Measurements from ENCODE around the gene AGR2. TPM values are rescaled to one million over a fixed set of nuclear protein-coding genes. Genes with fewer than 3 reads are reported as not detected.
"Not testable (repeated sequence)": the region's sequence is repeated elsewhere in the genome, so short reads cannot be mapped to it uniquely, and the experiment has no call there.

Gene AGR2
- under 1 TPM in 2 of 6 donors, not detected in 4; 0.17 to 0.44 TPM for polyA plus RNA-seq (ENCODE audit: low read depth in 6 of 6)

- peaks cover 0 to 5% (median 0%) of the 10 kb centered on the region in 3 donors for H3K4me1 Mint-ChIP-seq
- no peaks in the 10 kb centered on the region for H3K36me3 Mint-ChIP-seq
- no peak within 1 kb of the TSS for H3K27ac Mint-ChIP-seq
- DNase-seq (no peak), ATAC-seq (ENCODE audit: low read depth in 2 of 2) (no peak)
- peaks cover 5 to 10% (median 6%) of the 10 kb centered on the region in 3 donors for H3K27me3 Mint-ChIP-seq
- H3K4me3 Mint-ChIP-seq, result no peak within 1 kb of the TSS
- no peaks in the 10 kb centered on the region for H3K9me3 Mint-ChIP-seq
Measured at GRCh38 chr7:16804674-16805439, at the start of gene AGR2. Gene AGR2, minus strand, starts transcription at chr7:16804999. Its CDS starts 3,203 bp downstream, at chr7:16801796.

GRCh38 chr7:16853189-16853588 is 48.4 kb upstream of the AGR2 start:
- H3K27ac Mint-ChIP-seq; H3K36me3 Mint-ChIP-seq; ATAC-seq (ENCODE audit: low read depth in 2 of 2); H3K9me3 Mint-ChIP-seq; DNase-seq; H3K4me3 Mint-ChIP-seq; H3K27me3 Mint-ChIP-seq: not testable (repeated sequence)
- peaks cover 13 to 30% (median 18%) of the 10 kb centered on the region in 3 donors for H3K4me1 Mint-ChIP-seq

- Mint-ChIP-seq H3K4me3 (peak overlapping the region in 7 of 8 donors; percentile 14 to 80 (median 74)), H3K36me3 (no peaks in the 10 kb centered on the region), H3K4me1 (peaks cover 13 to 30% (median 18%) of the 10 kb centered on the region in 3 donors), H3K9me3 (no peaks in the 10 kb centered on the region), H3K27me3 (no peaks in the 10 kb centered on the region), H3K27ac (no peak overlapping the region)
- ATAC-seq (ENCODE audit: low read depth in 2 of 2), result peak; percentile 84 to 89
- DNase-seq, result peak; percentile 39
Measured at GRCh38 chr7:16851829-16852228, 47.0 kb upstream of the AGR2 start.

- H3K4me1 Mint-ChIP-seq, result peaks cover 13 to 30% (median 18%) of the 10 kb centered on the region in 3 donors
- H3K9me3 Mint-ChIP-seq, result no peaks in the 10 kb centered on the region
- H3K27me3 Mint-ChIP-seq, result no peaks in the 10 kb centered on the region
- no peaks in the 10 kb centered on the region for H3K36me3 Mint-ChIP-seq
- ATAC-seq (ENCODE audit: low read depth in 2 of 2) (peak; percentile 66), DNase-seq (peak; percentile 5)
- H3K4me3 Mint-ChIP-seq, result peak overlapping the region; percentile 14 to 80 (median 69)
- H3K27ac Mint-ChIP-seq, result peak overlapping the region in 2 of 6 donors; percentile 24 to 47
Measured at GRCh38 chr7:16850614-16851466, 46.0 kb upstream of the AGR2 start.

- Mint-ChIP-seq H3K4me3 (no peak overlapping the region), H3K27ac (peak overlapping the region in 2 of 6 donors; percentile 8 to 83), H3K27me3 (no peaks in the 10 kb centered on the region), H3K36me3 (no peaks in the 10 kb centered on the region), H3K9me3 (no peaks in the 10 kb centered on the region), H3K4me1 (peaks cover 13 to 30% (median 18%) of the 10 kb centered on the region in 3 donors)
- DNase-seq (no peak), ATAC-seq (ENCODE audit: low read depth in 2 of 2) (no peak)
Measured at GRCh38 chr7:16849296-16850148, 44.7 kb upstream of the AGR2 start.

- Mint-ChIP-seq H3K4me1 (peaks cover 12 to 25% (median 13%) of the 10 kb centered on the region in 3 donors), H3K9me3 (no peaks in the 10 kb centered on the region), H3K27me3 (no peaks in the 10 kb centered on the region), H3K27ac (no peak overlapping the region), H3K36me3 (no peaks in the 10 kb centered on the region), H3K4me3 (no peak overlapping the region)
- DNase-seq, result no peak
- ATAC-seq (ENCODE audit: low read depth in 2 of 2), result no peak
Measured at GRCh38 chr7:16847381-16847860, 42.6 kb upstream of the AGR2 start.

GRCh38 chr7:16846601-16847165 is 41.9 kb upstream of the AGR2 start:
- no peaks in the 10 kb centered on the region for H3K36me3 Mint-ChIP-seq
- H3K9me3 Mint-ChIP-seq, result no peaks in the 10 kb centered on the region
- ATAC-seq (ENCODE audit: low read depth in 2 of 2) (no peak), DNase-seq (no peak)
- H3K27me3 Mint-ChIP-seq, result no peaks in the 10 kb centered on the region
- H3K4me3 Mint-ChIP-seq, result no peak overlapping the region
- H3K27ac Mint-ChIP-seq, result no peak overlapping the region
- H3K4me1 Mint-ChIP-seq, result peaks cover 5 to 17% (median 6%) of the 10 kb centered on the region in 3 donors

GRCh38 chr7:16845746-16846145 is 40.9 kb upstream of the AGR2 start:
- no peaks in the 10 kb centered on the region for H3K27me3 Mint-ChIP-seq
- no peaks in the 10 kb centered on the region for H3K9me3 Mint-ChIP-seq
- ATAC-seq (ENCODE audit: low read depth in 2 of 2) (no peak), DNase-seq (no peak)
- H3K4me3 Mint-ChIP-seq, result no peak overlapping the region
- H3K4me1 Mint-ChIP-seq, result peaks cover 0 to 10% (median 0%) of the 10 kb centered on the region in 3 donors
- peak overlapping the region in 1 of 6 donors; percentile 73 for H3K27ac Mint-ChIP-seq
- H3K36me3 Mint-ChIP-seq, result no peaks in the 10 kb centered on the region

GRCh38 chr7:16841681-16842080 is 36.9 kb upstream of the AGR2 start:
- H3K27ac Mint-ChIP-seq, result peak overlapping the region in 1 of 6 donors; percentile 19

GRCh38 chr7:16840094-16840493 is 35.3 kb upstream of the AGR2 start:
- Mint-ChIP-seq H3K4me3 (no peak overlapping the region), H3K27ac (peak overlapping the region in 1 of 6 donors; percentile 33), H3K36me3 (no peaks in the 10 kb centered on the region), H3K9me3 (peaks cover 0 to 3% (median 0%) of the 10 kb centered on the region in 7 donors), H3K4me1 (peaks cover 8 to 14% (median 11%) of the 10 kb centered on the region in 3 donors), H3K27me3 (no peaks in the 10 kb centered on the region)
- no peak for ATAC-seq (ENCODE audit: low read depth in 2 of 2)
- DNase-seq, result no peak

More at GRCh38 chr7:16841681-16842080, 36.9 kb upstream of the AGR2 start:
- no peaks in the 10 kb centered on the region for H3K36me3 Mint-ChIP-seq
- no peak overlapping the region for H3K4me3 Mint-ChIP-seq
- no peaks in the 10 kb centered on the region for H3K27me3 Mint-ChIP-seq
- DNase-seq, result no peak
- ATAC-seq (ENCODE audit: low read depth in 2 of 2), result no peak
- H3K9me3 Mint-ChIP-seq, result no peaks in the 10 kb centered on the region
- peaks cover 8 to 14% (median 11%) of the 10 kb centered on the region in 3 donors for H3K4me1 Mint-ChIP-seq

GRCh38 chr7:16839646-16840045 is 34.8 kb upstream of the AGR2 start:
- DNase-seq (no peak), ATAC-seq (ENCODE audit: low read depth in 2 of 2) (no peak)
- Mint-ChIP-seq H3K4me3 (no peak overlapping the region), H3K27me3 (no peaks in the 10 kb centered on the region), H3K36me3 (no peaks in the 10 kb centered on the region), H3K4me1 (peaks cover 8 to 14% (median 11%) of the 10 kb centered on the region in 3 donors), H3K9me3 (peaks cover 0 to 3% (median 0%) of the 10 kb centered on the region in 7 donors), H3K27ac (peak overlapping the region in 1 of 6 donors; percentile 33)

- Mint-ChIP-seq H3K36me3 (no peaks in the 10 kb centered on the region), H3K4me3 (peak overlapping the region in 2 of 8 donors; percentile 12 to 41), H3K9me3 (peaks cover 0 to 3% (median 0%) of the 10 kb centered on the region in 7 donors), H3K4me1 (peaks cover 8 to 14% (median 11%) of the 10 kb centered on the region in 3 donors), H3K27me3 (no peaks in the 10 kb centered on the region), H3K27ac (peak overlapping the region in 1 of 6 donors; percentile 39)
- DNase-seq, result no peak
- ATAC-seq (ENCODE audit: low read depth in 2 of 2), result peak; percentile 53 to 80
Measured at GRCh38 chr7:16838891-16839290, 34.1 kb upstream of the AGR2 start.
